ENCODE data around the gene MPZL1. TPM values are rescaled to one million over a fixed set of nuclear protein-coding genes. Genes with fewer than 3 reads are reported as not detected.

The MPZL1 gene
- total and polyA plus RNA-seq, 2 donors (not counting 3 experiments of a cell fraction or from before 2014, with no cell fraction given), result 41.7 to 99.1 TPM

GRCh38 chr1:167746988-167747655 is 25.3 kb downstream of the MPZL1 start:
- H3K4me1 ChIP-seq (ENCODE audit: control insufficient read depth, extremely low read depth, insufficient read depth, low read length), result no peaks in the 10 kb centered on the region
- ChIA-PET POLR2A (no interaction called here), CTCF (no interaction called here)
- H3K27me3 ChIP-seq (ENCODE audit: control insufficient read depth in 2 of 2, insufficient read depth in 2 of 2, low read length in 2 of 2), result no peaks in the 10 kb centered on the region
- H3K9ac ChIP-seq (replicated peaks; ENCODE audit: extremely low read depth, insufficient read depth, low read length), result no peak overlapping the region
- dilution Hi-C loops (cut with MboI; ENCODE audit: extremely low pct_ligation_motif_present, low sequenced_read_pairs) (no loop called here), intact Hi-C loops (cut with micrococcal nuclease) (no loop called here)
- no peaks in the 10 kb centered on the region for H3K36me3 ChIP-seq (ENCODE audit: control insufficient read depth in 2 of 2, extremely low read depth in 1 of 2, insufficient read depth in 2 of 2, low read length in 2 of 2)
- BruUV-seq (replicated peaks), result no TSS peak
- DNase-seq (ENCODE audit: low read depth, low spot score) (no peak), FAIRE-seq (no peak)
- TF ChIP-seq POLR2A (IDR thresholded peaks at IDR 0.05; ENCODE audit: low read depth, low read length) (no peak), FOS (IDR thresholded peaks at IDR 0.05; ENCODE audit: borderline replicate concordance, insufficient read depth, low read length) (no peak), MYC (IDR thresholded peaks at IDR 0.05; ENCODE audit: low read depth, low read length) (no peak), MAX (IDR thresholded peaks at IDR 0.05; ENCODE audit: insufficient read depth, insufficient read length) (no peak), EZH2 (IDR thresholded peaks at IDR 0.05; ENCODE audit: borderline replicate concordance, low read depth, low read length, severe bottlenecking) (no peak), GATA2 (IDR thresholded peaks at IDR 0.05; ENCODE audit: insufficient read depth, insufficient read length, low read depth, low read length) (no peak), JUN (IDR thresholded peaks at IDR 0.05; ENCODE audit: borderline replicate concordance, insufficient read depth, insufficient read length, low read depth) (no peak), POLR2AphosphoS5 (IDR thresholded peaks at IDR 0.05; ENCODE audit: insufficient read depth, low read depth, low read length) (no peak), CTCF (IDR thresholded peaks at IDR 0.05; ENCODE audit: extremely low read depth in 1 of 2, insufficient read depth in 1 of 2, low read depth in 1 of 2, low read length in 2 of 2) (no peak)
- no peaks in the 10 kb centered on the region for H4K20me1 ChIP-seq (replicated peaks; ENCODE audit: control insufficient read depth, extremely low read depth, insufficient read depth, low read length)
- no peak overlapping the region for H3K4me2 ChIP-seq (ENCODE audit: insufficient read depth, low read length)
- H3K79me2 ChIP-seq (ENCODE audit: control insufficient read depth, insufficient read depth, low read length), result peaks cover 52% of the 10 kb centered on the region
- no peaks in the 10 kb centered on the region for H3K9me3 ChIP-seq (replicated peaks; ENCODE audit: control insufficient read depth, insufficient read depth, low read length)
- H3K27ac ChIP-seq (ENCODE audit: insufficient read depth, low read depth, low read length), result no peak overlapping the region
- no peak overlapping the region for H2AFZ ChIP-seq (ENCODE audit: low read depth, low read length)
- no peaks in the 10 kb centered on the region for H3K9me1 ChIP-seq (replicated peaks; ENCODE audit: control insufficient read depth, extremely low read depth, insufficient read depth, low read length)
- H3K4me3 ChIP-seq (replicated peaks in 1 of 3; ENCODE audit: insufficient read depth in 1 of 3, low read depth in 1 of 3, low read length in 3 of 3), result no peak overlapping the region
